ENCODE data around the gene OSBPL10.
"Not testable (repeated sequence)": the region's sequence is repeated elsewhere in the genome, so short reads cannot be mapped to it uniquely, and the experiment has no call there.

The OSBPL10 gene

GRCh38 chr3:31981206-31982181 lies at the start of gene OSBPL10, which contains the start of gene ZNF860:
OSBPL10 (minus strand) TSS chr3:31981262; CDS start chr3:31981179, 83 bp downstream.
ZNF860 (plus strand) TSS chr3:31981750; CDS start chr3:31989080, 7,330 bp downstream.
- peak in 1 of 2 experiments; percentile 28 for DNase-seq

GRCh38 chr3:32026593-32026992 lies 45.5 kb upstream of the OSBPL10 start:
- no peak for DNase-seq

- no peak for DNase-seq
These were observed 41.9 kb upstream of the OSBPL10 start for GRCh38 chr3:32022947-32023346.

GRCh38 chr3:32021748-32022147 lies 40.7 kb upstream of the OSBPL10 start:
- DNase-seq = no peak

DNA sequence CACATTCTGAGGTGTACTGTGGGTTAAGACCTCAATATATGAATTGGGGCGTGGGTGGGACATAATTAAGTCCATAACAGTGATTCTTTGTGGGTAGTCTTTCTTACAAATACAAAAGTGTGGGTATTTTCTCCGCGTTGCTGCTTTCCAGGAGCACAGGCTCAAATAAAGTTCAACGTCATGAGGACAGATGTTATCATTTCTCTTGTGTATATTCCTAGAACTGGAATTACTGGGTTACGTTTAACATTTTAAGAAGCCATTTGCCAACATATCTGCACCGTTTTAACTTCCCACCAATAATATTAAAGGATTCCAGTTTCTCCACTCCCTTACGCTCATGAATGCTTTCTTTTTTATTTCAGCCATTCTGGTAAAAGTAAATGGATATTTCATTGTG lies 40.1 kb upstream of the OSBPL10 start:
- DNase-seq = no peak

DNA sequence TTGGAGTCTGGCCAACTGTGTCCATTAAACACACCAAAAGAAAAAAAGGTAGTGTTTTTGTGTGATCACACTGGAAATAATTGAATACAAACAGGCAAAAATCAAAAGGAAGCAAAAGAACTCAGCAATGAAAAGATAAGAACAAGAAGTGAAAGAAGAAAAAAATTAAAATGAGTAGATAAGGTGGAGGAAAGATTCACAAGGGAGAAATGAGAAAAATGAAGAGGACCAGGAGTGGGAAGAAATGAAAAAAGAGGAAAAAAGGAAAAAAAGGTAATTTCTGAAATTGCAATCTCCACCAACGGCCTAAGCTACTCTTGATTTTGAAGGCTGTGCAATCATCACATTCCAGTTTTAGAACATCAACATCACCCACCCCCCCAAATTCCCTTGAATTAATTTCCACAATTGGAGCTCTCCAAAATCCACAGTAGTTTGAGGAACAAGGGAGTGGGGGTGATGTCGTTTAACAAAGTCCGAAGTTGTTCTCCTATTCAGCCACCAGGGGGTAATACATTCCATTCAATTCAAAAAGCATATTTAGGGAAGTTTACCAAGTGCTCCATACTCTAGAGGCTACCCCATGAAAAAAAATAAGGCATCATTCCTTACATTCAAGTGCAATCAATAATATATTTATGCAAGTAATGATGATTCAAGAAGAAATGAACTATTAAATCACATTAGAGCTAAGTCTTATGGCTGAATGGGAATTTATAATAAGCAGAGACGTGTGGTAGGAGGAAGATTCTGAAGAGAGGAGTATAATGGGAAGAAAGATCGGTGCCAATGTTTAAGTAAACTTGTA lies 37.9 kb upstream of the OSBPL10 start:
- peak in 1 of 2 experiments; percentile 73 for DNase-seq

DNA sequence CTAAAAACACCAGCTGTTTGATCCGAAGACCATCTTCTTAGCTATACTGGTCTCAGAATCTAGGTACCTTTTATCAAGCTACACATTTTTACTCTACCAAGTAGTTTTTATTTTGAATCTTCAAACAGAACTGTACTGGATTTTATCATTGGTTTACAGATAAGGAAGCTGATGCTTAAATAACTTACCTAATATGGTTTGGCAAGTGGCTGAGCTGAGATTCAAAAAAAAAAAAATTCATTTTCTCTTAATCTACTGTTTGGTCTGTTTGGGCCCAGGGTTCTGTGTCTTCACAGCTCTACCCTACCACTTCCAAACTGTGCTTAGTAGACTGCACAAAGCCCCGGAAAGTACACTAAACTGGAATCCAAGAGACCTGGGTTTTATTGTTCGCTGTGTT lies 36.2 kb upstream of the OSBPL10 start:
- no peak for DNase-seq

DNA sequence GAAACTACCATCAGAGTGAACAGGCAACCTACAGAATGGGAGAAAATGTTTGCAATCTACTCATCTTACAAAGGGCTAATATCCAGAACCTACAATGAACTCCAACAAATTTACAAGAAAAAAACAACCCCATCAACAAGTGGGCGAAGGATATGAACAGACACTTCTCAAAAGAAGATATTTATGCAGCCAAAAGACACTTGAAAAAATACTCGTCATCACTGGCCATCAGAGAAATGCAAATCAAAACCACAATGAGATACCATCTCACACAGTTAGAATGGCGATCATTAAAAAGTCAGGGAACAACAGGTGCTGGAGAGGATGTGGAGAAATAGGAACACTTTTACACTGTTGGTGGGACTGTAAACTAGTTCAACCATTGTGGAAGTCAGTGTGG lies 34.6 kb upstream of the OSBPL10 start:
- not testable (repeated sequence) for DNase-seq

- DNase-seq = not testable (repeated sequence)
These were observed 29.6 kb upstream of the OSBPL10 start for GRCh38 chr3:32010699-32011098.

DNA sequence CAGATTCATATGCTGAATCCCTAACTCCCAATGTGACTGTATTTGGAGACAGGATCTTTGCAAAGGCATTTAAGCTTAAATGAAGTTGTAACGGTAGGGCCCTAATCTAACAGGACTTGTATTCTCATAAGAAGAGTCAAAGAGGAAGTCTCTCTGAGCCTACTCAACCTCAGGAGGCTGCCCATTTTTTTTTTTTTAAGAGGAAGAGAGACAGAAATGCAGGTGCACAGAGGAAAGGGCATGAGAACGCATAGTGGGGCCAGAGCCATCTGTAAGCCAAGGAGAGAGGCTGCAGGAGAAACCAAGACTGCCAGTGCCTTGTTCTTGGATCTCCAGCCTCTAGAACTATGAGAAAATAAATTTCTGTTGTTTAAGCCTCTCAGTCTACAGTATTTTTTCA lies 28.9 kb upstream of the OSBPL10 start:
- DNase-seq = no peak

DNA sequence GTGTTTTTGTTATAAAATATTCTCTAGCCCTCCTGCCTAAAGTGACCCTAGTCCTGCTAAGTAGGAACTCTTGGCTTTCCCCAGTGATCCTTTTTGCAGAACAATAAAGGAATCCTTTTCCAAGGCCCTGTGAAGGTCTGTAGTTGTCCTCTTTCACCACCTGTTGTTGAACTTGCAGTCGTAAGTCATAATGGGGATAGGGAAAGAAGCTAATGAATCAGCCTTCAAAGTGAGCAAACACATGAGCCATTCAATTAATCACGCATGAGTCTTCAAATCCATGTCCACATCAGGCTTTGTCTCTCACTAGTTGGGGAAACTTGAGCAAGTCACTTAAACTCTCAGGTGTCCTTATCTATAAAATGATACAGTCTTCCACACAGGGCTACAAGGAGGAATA lies 28.0 kb upstream of the OSBPL10 start:
- DNase-seq = no peak

DNA sequence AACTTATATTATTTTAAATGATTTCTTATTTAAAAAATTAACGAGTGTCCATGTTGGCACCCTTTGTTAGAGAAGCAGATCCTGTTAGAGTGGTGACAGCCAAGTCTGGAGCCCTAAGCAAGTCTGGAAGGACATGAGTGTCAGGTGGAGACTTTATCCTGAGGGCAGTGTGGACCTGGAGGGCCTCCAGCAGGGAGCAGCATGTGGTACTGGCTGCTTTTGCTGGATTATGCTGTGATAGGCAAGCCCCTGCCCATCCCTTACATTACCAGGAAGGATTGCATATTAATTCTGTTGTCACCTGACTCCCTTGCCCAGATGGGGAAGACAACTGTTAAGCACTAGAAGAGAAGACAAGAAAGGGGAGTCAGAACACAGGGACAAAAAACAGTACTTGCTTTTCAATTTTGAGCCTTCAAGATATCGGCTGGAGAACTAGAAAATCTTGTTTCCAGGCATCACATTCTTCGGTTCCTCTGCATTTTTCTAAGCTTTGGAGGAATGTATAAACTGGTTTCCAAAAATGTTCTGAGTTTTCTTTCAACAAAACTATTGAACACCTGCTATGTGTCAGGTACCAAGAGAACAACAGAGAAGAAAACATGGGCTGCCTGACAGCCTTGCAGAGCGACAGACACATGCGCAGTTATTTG lies 23.2 kb upstream of the OSBPL10 start:
- no peak for DNase-seq

DNA sequence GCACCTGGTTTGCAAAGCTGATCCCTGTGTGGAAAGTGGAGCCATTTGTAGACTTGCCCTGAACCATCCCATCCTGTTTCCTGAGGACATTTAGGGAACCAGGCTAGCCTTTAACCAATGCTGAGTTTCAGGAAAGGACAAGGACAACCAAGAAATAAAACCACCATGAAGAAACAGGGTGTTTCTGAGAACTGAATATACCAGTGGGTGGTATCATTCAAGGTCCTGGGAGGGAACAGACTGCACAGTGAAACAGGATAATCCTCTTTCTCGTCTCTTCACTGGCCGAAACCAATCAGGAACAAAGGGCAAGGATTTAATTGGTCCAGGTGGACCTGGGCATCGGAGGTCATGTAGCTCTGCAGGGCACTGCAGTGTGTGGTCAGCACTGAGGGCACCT lies 22.3 kb upstream of the OSBPL10 start:
- no peak for DNase-seq

DNA sequence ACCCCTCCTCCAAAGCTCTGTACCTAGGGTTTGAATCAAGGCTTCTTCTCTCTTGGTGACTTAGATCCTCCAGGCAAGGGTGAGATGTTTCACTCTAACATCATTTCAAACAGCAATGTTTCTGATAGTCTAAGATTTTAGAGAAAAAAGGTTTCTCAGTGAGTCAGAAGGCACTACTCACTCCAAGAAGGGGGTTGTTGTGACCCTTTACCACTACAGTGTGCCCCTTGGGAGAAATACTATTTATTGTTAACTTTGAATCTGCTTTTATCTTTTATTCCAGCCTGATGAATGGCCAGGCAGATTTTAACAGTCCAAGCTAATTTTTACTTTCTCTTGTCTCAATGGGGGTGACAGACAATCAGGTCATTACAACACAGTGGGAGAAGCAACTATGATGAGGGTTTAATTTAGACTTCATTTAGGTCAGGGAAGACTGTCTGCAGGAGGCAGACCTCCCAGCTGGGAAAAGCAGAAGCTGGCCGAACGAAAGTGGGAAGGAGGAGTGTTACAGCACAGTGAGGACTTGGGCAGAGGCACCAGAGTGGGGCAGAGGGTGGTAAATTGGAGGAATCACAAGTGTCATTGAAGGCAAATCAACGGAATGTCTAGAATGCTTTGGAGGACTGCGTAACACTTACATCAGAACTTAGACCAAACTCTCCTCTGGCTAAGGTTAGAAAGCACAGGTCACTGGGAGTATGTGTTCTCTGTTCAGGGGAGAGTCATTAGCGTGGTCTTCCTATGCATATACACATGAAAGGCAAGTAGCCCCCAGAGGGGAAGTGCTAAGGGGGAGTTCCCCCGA lies 21.7 kb upstream of the OSBPL10 start:
- DNase-seq = no peak

GRCh38 chr3:32000877-32001276 lies 19.8 kb upstream of the OSBPL10 start:
- no peak for DNase-seq

DNA sequence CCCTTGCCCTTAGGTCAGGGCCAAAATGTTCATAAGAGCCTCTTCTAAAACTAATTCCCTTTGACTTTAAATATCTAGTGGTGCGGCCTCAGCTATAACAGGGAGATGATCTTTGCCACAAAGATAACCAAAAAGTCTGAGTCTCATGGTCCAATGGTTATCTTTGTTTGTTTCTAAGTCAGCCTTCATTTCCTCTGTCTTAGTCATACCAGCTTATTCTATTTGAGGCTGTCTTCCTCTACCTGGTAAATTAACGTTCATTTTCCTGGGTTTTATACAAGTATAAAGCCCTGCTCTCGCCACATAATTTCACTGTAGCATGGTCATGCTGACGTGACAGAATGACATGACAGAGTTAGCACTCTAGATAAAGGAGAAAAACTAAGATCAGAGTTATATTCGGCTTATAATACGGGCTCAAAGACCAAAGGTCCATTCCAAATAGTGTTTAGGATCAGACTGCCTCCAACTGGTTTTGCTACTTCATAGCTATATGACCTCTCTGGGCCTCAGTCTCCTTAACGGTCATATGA lies 18.9 kb upstream of the OSBPL10 start:
- DNase-seq = no peak

- DNase-seq = no peak
These were observed 16.4 kb upstream of the OSBPL10 start for GRCh38 chr3:31997500-31997899.

GRCh38 chr3:31996195-31996594 lies 15.1 kb upstream of the OSBPL10 start:
- DNase-seq = no peak

- not testable (repeated sequence) for DNase-seq
These were observed 14.0 kb upstream of the OSBPL10 start for GRCh38 chr3:31995026-31995425.

DNA sequence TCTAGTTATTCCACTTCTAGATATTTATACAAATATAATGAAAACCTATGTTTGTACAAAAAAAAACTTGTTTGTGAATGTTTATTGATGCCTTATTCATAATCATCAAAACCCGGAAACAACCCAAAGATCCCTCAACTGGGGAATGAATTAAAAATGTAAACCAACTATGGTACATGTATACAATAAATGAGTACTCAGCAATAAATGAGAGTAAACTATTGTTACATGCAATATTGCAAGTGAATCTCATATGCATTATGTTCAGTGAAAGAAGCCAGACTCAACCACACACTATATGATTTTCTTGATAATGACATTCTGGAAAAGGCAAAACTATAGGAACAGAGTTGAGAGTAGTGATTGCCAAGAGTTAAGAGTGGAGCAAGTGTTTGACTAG lies 12.8 kb upstream of the OSBPL10 start:
- no peak for DNase-seq

DNA sequence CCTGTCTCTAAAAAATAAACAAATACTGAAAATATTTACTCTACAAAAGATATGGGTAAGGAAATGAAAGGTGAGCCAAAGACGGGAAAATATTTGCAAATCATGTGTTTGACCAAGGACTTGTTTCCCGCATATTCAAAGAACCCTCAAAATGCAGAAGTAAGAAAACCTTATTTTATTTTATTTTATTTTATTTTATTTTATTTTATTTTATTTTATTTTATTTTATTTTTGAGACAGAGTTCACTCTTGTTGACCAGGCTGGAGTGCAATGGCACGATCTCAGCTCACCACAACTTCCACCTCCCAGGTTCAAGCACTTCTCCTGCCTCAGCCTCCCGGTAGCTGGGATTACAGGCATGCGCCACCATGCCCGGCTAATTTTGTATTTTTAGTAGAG lies 11.9 kb upstream of the OSBPL10 start:
- not testable (repeated sequence) for DNase-seq

DNA sequence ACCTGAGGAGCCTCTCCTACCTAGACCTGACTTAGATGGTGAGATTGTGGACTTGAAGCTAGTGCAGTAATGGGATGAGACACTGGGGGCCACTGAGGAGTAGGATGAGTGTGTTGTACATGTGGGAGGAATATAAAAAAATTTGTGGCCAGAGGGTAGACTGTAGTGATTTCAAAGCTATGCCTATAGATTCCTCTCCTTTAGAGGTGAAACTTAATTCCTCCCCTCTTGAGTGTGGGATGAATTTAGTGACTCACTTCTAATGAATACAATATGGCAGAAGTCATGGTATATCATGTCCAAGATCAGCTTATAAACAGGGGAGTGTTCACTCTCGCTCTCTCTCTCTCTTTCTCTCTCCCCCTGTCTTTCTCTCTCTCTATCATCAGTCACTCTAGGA lies 7.2 kb upstream of the OSBPL10 start:
- DNase-seq = no peak

Measured in SW 1271 (cell line).